NB4 (cell line): ENCODE measurements around the gene NT5C3A.
A peak's percentile ranks its signal among the peaks of the same experiment; 100 is the strongest.

Source experiments
- POLR2A ChIP-seq: IDR thresholded peaks from 2 replicates; pipeline ENCODE4 v1.6.1; 2011; ENCODE audit warnings: mild to moderate bottlenecking; ENCODE audit not compliant: insufficient read length; ENCODE audit errors: extremely low read depth
- TF ChIP-seq, protein P1 (sequence below): IDR thresholded peaks from one replicate; pipeline ENCODE4 v1.5.1; 2012; ENCODE audit warnings: low read depth, low read length
- TF ChIP-seq, protein P2 (sequence below): IDR thresholded peaks from 2 replicates; pipeline ENCODE4 v1.6.1; 2011; ENCODE audit warnings: low read depth, low read length

DNA sequence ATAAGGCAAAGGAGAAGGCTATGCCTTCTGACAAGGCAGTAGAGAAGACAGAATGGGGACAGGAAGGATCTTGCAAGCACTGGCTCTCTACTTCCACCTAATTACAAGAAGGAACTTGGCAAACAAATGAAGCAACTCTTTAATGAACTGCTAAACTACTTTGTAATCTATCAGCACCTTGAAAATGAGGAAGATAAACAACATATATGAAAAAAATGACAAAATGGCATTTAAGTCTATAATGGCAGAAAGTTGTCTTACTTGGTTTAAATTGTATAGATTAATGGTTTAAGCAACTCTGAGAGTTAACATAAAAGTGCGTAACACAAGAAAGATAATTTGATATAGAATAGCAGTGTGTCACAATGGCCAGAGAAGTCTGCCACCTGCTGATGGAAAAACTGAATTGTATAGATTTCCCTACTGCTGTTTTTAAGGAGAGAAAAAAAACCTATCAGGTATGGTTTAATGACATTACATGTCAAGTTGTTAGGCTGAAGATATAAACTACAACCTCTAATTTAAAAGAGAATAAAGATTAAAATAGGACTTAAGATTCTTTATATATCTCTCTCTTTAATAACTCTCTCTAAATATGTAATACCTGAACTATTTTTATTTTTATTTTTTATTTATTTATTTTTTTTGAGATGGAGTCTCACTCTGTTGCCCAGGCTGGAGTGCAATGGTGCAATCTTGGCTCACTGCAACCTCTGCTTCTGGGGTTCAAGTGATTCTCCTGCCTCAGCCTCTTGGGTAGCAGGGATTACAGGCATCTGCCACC, 11.8 kb downstream of the NT5C3A start:
- TF ChIP-seq, protein P1, sequence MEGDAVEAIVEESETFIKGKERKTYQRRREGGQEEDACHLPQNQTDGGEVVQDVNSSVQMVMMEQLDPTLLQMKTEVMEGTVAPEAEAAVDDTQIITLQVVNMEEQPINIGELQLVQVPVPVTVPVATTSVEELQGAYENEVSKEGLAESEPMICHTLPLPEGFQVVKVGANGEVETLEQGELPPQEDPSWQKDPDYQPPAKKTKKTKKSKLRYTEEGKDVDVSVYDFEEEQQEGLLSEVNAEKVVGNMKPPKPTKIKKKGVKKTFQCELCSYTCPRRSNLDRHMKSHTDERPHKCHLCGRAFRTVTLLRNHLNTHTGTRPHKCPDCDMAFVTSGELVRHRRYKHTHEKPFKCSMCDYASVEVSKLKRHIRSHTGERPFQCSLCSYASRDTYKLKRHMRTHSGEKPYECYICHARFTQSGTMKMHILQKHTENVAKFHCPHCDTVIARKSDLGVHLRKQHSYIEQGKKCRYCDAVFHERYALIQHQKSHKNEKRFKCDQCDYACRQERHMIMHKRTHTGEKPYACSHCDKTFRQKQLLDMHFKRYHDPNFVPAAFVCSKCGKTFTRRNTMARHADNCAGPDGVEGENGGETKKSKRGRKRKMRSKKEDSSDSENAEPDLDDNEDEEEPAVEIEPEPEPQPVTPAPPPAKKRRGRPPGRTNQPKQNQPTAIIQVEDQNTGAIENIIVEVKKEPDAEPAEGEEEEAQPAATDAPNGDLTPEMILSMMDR = peak; percentile 61
- TF ChIP-seq, protein P2, sequence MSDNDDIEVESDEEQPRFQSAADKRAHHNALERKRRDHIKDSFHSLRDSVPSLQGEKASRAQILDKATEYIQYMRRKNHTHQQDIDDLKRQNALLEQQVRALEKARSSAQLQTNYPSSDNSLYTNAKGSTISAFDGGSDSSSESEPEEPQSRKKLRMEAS = no peak
- no peak for TF ChIP-seq POLR2A
